ENCODE data around the gene CCDC89.
A peak's percentile ranks its signal among the peaks of the same experiment; 100 is the strongest.

The CCDC89 gene

GRCh38 chr11:85652786-85653447 is 33.1 kb downstream of the CCDC89 start:
- no peak for DNase-seq (ENCODE audit: low read depth in 2 of 2)

GRCh38 chr11:85651118-85651517 is 34.9 kb downstream of the CCDC89 start:
- DNase-seq (ENCODE audit: low read depth in 2 of 2), result no peak

- peak; percentile 85 to 90 for DNase-seq (ENCODE audit: low read depth in 2 of 2)
Measured at GRCh38 chr11:85647604-85648299, 38.2 kb downstream of the CCDC89 start, which contains the start of gene TMEM126A. TSS of gene TMEM126A (plus strand) at chr11:85647967. CDS start at chr11:85650256, 2,289 bp downstream.

- DNase-seq (ENCODE audit: low read depth in 2 of 2), result no peak
Measured at GRCh38 chr11:85647078-85647477, 38.9 kb downstream of the CCDC89 start.

GRCh38 chr11:85643191-85643614 is 42.8 kb downstream of the CCDC89 start:
- no peak for DNase-seq (ENCODE audit: low read depth in 2 of 2)

GRCh38 chr11:85634747-85635146 is 51.2 kb downstream of the CCDC89 start:
- no peak for DNase-seq (ENCODE audit: low read depth in 2 of 2)

Measured in stimulated activated CD8-positive, alpha-beta memory T cell treated with anti-CD3 and anti-CD28 coated beads, Interleukin-15, amount 100 ng/mL, for 48 hours (primary cell).